Vein endothelial cell (primary cell): ENCODE measurements around the gene AMY1A. TPM values are rescaled to one million over a fixed set of nuclear protein-coding genes. Genes with fewer than 3 reads are reported as not detected.

Experiments
- small RNA-seq: library from RNA; depleted of rRNA; stranded (forward); fragments of <200 nt; gene quantifications from one replicate; pipeline ENCODE3, GENCODE V24; 2012
- total RNA-seq: library from RNA; depleted of rRNA; stranded (reverse); fragments of >200 nt; gene quantifications from 2 replicates; pipeline ENCODE4 v1.2.3, GENCODE V29; 2012

AMY1A gene
- total RNA-seq: not detected in 2 replicates

GRCh38 chr1:103655460-103655859, at the start of gene AMY1A:
TSS of gene AMY1A (plus strand) at chr1:103655760. CDS start at chr1:103656331, 571 bp downstream.

DNA sequence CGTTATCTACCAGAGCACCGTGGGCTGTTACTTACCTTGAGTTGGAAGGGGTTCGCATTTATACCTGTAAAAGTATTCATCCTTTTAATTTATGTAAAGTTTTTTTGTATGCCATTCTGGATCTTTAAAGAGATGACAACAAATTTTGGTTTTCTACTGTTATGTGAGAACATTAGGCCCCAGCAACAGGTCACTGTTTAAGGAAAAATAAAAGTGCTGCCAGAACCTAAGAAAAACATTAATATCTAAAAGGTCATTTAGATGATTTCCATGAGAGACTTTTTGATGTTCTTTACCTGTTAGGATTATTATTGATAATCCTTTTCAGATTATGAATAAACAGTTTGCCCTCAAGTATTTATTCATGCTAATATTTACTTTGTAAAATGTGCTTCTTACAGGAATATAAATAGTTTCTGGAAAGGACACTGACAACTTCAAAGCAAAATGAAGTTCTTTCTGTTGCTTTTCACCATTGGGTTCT, 38.5 kb upstream of the AMY1A start, which contains the start of gene AMY2A:
TSS of gene AMY2A (plus strand) at position 434 of the 484 bp plus-strand sequence. CDS start at position 448, 14 bp downstream.

GRCh38 chr1:103696110-103696509, 40.5 kb downstream of the AMY1A start, which contains the start of gene AMY1B:
TSS of gene AMY1B (minus strand) at chr1:103696210. CDS start at chr1:103695639, 571 bp downstream.

Small RNA genes within 50 kb of the gene (small RNA-seq; reads per million reads assigned to genes)
- gene AC105272.1: not detected

Other genes with a start within 250 kb of the AMY1A start
- 15.4 and 16.0 TPM in 2 replicates for gene RNPC3, start 130.1 kb upstream of the AMY1A start, total RNA-seq
- 0.98 and 2.6 TPM in 2 replicates for gene AMY2B, start 84.2 kb upstream of the AMY1A start, total RNA-seq
- not detected in 2 replicates for gene AMY2A, start 38.3 kb upstream of the AMY1A start, total RNA-seq
- gene AMY1B, start 40.5 kb downstream of the AMY1A start, total RNA-seq: not detected in 2 replicates
- not detected in 2 replicates for gene AMY1C, start 94.1 kb downstream of the AMY1A start, total RNA-seq